OCI-LY3 (cell line): ENCODE results near the gene COL3A1.

Experiments used
- H2AFZ ChIP-seq: fragments of 200-600, 300-600 bp; shearing (Covaris generic); 2 replicates; pipeline ENCODE4 v1.6.0; 2014; ENCODE audit warnings: antibody characterized with exemption, low read depth, low read length
- H3K27ac ChIP-seq: fragments of 200-600, 300-600 bp; sonication (generic); 2 replicates; pipeline ENCODE4 v1.5.1; 2014; ENCODE audit warnings: mild to moderate bottlenecking, low read length, moderate library complexity, mixed read lengths
- H3K27me3 ChIP-seq: fragments of 200-600, 300-600 bp; sonication (generic); 2 replicates; pipeline ENCODE4 v1.6.1; 2014; ENCODE audit warnings: low read depth, low read length, mixed read lengths
- H3K36me3 ChIP-seq: fragments of 200-600, 300-600 bp; sonication (generic); replicated peaks from 2 replicates; pipeline ENCODE3; 2014; ENCODE audit warnings: low read depth, low read length, mixed read lengths
- H3K4me1 ChIP-seq: fragments of 300-600, 200-600 bp; sonication (generic); 2 replicates; pipeline ENCODE4 v1.6.1; 2014; ENCODE audit warnings: low read length, mixed read lengths
- H3K4me2 ChIP-seq: fragments of 200-600, 300-600 bp; sonication (generic); 2 replicates; pipeline ENCODE4 v1.6.1; 2014; ENCODE audit warnings: low read length, mixed read lengths
- H3K4me3 ChIP-seq: fragments of 300-600, 200-600 bp; sonication (generic); 2 replicates; pipeline ENCODE4 v1.5.1; 2014; ENCODE audit warnings: antibody characterized with exemption, mild to moderate bottlenecking, low read length, moderate library complexity
- H3K79me2 ChIP-seq: fragments of 300-600, 200-600 bp; shearing (Covaris generic); 2 replicates; pipeline ENCODE4 v1.6.1; 2014; ENCODE audit warnings: mild to moderate bottlenecking, low read length, mixed read lengths
- H3K9ac ChIP-seq: fragments of 300-600, 200-600 bp; shearing (Covaris generic); 2 replicates; pipeline ENCODE4 v1.6.0; 2014; ENCODE audit warnings: mild to moderate bottlenecking, low read length, moderate library complexity
- H3K9me3 ChIP-seq: fragments of 200-600, 300-600 bp; shearing (Covaris generic); 2 replicates; pipeline ENCODE4 v1.6.1; 2014; ENCODE audit warnings: low read length, mixed read lengths; ENCODE audit not compliant: insufficient read depth
- H4K20me1 ChIP-seq: fragments of 200-600, 300-600 bp; sonication (generic); 2 replicates; pipeline ENCODE4 v1.6.1; 2016; ENCODE audit warnings: low read length, mixed read lengths; ENCODE audit not compliant: insufficient read depth
- CTCF ChIP-seq: fragments of 200-600, 300-600 bp; sonication (generic); IDR thresholded peaks from 2 replicates; pipeline ENCODE4 v1.5.1; 2014; ENCODE audit warnings: antibody characterized with exemption, low read length, low read depth
- EZH2phosphoT487 ChIP-seq: fragments of 200-600 bp; shearing (Covaris generic); IDR thresholded peaks from 2 replicates; pipeline ENCODE4 v1.6.1; 2018; ENCODE audit warnings: antibody characterized with exemption, mixed run types, low read depth

The COL3A1 gene

GRCh38 chr2:188956290-188956689 is 17.9 kb upstream of the COL3A1 start:
- TF ChIP-seq EZH2phosphoT487 (no peak), CTCF (no peak)
- no peaks in the 10 kb centered on the region for H3K27me3 ChIP-seq

GRCh38 chr2:188956961-188957360 is 17.2 kb upstream of the COL3A1 start:
- no peak overlapping the region for H3K4me2 ChIP-seq
- no peaks in the 10 kb centered on the region for H3K4me1 ChIP-seq
- no peak overlapping the region for H3K27ac ChIP-seq
- no peak overlapping the region for H3K4me3 ChIP-seq
- TF ChIP-seq EZH2phosphoT487 (no peak), CTCF (no peak)
- no peaks in the 10 kb centered on the region for H3K27me3 ChIP-seq
- no peaks in the 10 kb centered on the region; the same call in 1 of the 2 replicates for H3K9me3 ChIP-seq
- H2AFZ ChIP-seq, result no peak overlapping the region
- H4K20me1 ChIP-seq, result no peaks in the 10 kb centered on the region
- H3K36me3 ChIP-seq, result no peaks in the 10 kb centered on the region
- H3K79me2 ChIP-seq, result no peaks in the 10 kb centered on the region
- H3K9ac ChIP-seq, result no peak overlapping the region

More at GRCh38 chr2:188956290-188956689, 17.9 kb upstream of the COL3A1 start:
- H3K4me2 ChIP-seq, result no peak overlapping the region
- no peaks in the 10 kb centered on the region for H4K20me1 ChIP-seq
- H3K4me3 ChIP-seq, result no peak overlapping the region
- no peak overlapping the region for H2AFZ ChIP-seq
- H3K9ac ChIP-seq, result no peak overlapping the region
- H3K27ac ChIP-seq, result no peak overlapping the region
- no peaks in the 10 kb centered on the region; the same call in 1 of the 2 replicates for H3K9me3 ChIP-seq
- H3K4me1 ChIP-seq, result no peaks in the 10 kb centered on the region
- no peaks in the 10 kb centered on the region for H3K79me2 ChIP-seq
- no peaks in the 10 kb centered on the region for H3K36me3 ChIP-seq

- Histone ChIP-seq H3K27me3 (no peaks in the 10 kb centered on the region), H4K20me1 (no peaks in the 10 kb centered on the region), H3K4me2 (no peak overlapping the region), H3K27ac (no peak overlapping the region), H2AFZ (no peak overlapping the region), H3K9ac (no peak overlapping the region), H3K4me1 (no peaks in the 10 kb centered on the region), H3K79me2 (no peaks in the 10 kb centered on the region), H3K4me3 (no peak overlapping the region), H3K9me3 (no peaks in the 10 kb centered on the region; the same call in 1 of the 2 replicates), H3K36me3 (no peaks in the 10 kb centered on the region)
- TF ChIP-seq EZH2phosphoT487 (no peak), CTCF (no peak)
Observed at GRCh38 chr2:188957646-188958045, 16.5 kb upstream of the COL3A1 start.

GRCh38 chr2:188963741-188964140 is 10.4 kb upstream of the COL3A1 start:
- Histone ChIP-seq H3K36me3 (no peaks in the 10 kb centered on the region), H3K4me1 (no peaks in the 10 kb centered on the region), H2AFZ (no peak overlapping the region), H3K4me2 (no peak overlapping the region), H3K9me3 (no peaks in the 10 kb centered on the region), H4K20me1 (no peaks in the 10 kb centered on the region), H3K27ac (no peak overlapping the region), H3K79me2 (no peaks in the 10 kb centered on the region), H3K4me3 (no peak overlapping the region), H3K27me3 (no peaks in the 10 kb centered on the region), H3K9ac (no peak overlapping the region)
- TF ChIP-seq EZH2phosphoT487, result no peak
- TF ChIP-seq CTCF, result no peak
